ENCODE results near the gene ERC2. TPM values are rescaled to one million over a fixed set of nuclear protein-coding genes. Genes with fewer than 3 reads are reported as not detected.

ERC2 gene
- total and polyA plus RNA-seq, 2 of the 8 experiments (the other 6 are each of a cell fraction or from before 2014, with no cell fraction given): 16.4 to 22.8 TPM

DNA sequence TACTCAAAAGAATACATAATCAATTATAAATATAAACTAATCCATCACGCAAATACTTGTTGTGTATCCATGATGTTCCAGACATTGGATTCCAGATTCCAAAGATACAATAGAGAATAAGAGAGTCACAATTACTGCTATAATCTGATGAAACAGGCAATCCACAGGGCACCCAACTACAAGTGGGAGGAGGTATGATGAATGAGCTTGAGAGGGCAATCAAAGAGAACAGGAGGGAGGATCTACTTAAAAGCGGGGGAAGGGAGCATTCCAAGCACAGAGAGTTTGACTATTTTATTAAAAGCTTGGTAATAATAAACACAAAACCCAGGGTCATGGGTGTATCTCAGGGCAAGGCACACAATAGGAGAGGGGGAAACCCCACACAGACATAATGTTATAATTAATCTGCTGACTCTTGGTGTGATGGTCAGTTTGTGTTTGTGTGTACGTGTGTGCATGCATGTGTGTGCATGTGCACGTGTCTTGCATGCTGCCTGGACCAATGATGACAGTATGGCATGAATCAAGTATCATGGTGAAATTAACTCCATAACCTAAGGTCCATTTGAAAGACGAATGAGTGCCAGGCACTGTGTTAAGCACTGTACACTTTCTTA lies 655.8 kb downstream of the ERC2 start (continued):
- TF ChIP-seq, protein P1, sequence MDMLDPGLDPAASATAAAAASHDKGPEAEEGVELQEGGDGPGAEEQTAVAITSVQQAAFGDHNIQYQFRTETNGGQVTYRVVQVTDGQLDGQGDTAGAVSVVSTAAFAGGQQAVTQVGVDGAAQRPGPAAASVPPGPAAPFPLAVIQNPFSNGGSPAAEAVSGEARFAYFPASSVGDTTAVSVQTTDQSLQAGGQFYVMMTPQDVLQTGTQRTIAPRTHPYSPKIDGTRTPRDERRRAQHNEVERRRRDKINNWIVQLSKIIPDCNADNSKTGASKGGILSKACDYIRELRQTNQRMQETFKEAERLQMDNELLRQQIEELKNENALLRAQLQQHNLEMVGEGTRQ (IDR thresholded peaks at IDR 0.05; ENCODE audit: low read length): no peak
- TF ChIP-seq RAD21 (IDR thresholded peaks at IDR 0.05 in 1 of 2, conservative IDR thresholded peaks at IDR 0.05 in 1 of 2; ENCODE audit: low read depth in 2 of 2, low read length in 2 of 2): no peak
- no peak for TF ChIP-seq SIX5 (IDR thresholded peaks at IDR 0.05; ENCODE audit: low read depth, low read length)
- no peak for TF ChIP-seq KDM1A (IDR thresholded peaks at IDR 0.05; ENCODE audit: borderline replicate concordance, low read length)

Data from H1 (cell line).